NT2/D1 (cell line): Measurements from ENCODE around the gene USP28.

ENCODE experiments used
- SUZ12 ChIP-seq: IDR thresholded peaks from 2 replicates; pipeline ENCODE4 v1.6.1; 2011; ENCODE audit not compliant: insufficient read length, insufficient read depth; ENCODE audit errors: extremely low read depth
- YY1 ChIP-seq: IDR thresholded peaks from 2 replicates; pipeline ENCODE4 v1.6.1; 2011; ENCODE audit not compliant: insufficient read length, insufficient read depth
- ZNF274 ChIP-seq: IDR thresholded peaks from 2 replicates; pipeline ENCODE4 v1.6.1; 2011; ENCODE audit warnings: mild to moderate bottlenecking, low read depth, low read length

- TF ChIP-seq ZNF274 = no peak
- TF ChIP-seq YY1 = no peak
- TF ChIP-seq SUZ12 = no peak
Observed at GRCh38 chr11:113876074-113876797, 864 bp upstream of the USP28 start.
